BLaER1 (cell line): ENCODE data around the gene GINS2.

Experiments used
- H3K27ac ChIP-seq: shearing (Covaris generic); formaldehyde crosslinking; 2 replicates; pipeline ENCODE4 v1.8.1; 2022
- H3K27me3 ChIP-seq: shearing (Covaris generic); formaldehyde crosslinking; 2 replicates; pipeline ENCODE4 v1.8.1; 2022
- H3K36me3 ChIP-seq: shearing (Covaris generic); formaldehyde crosslinking; 2 replicates; pipeline ENCODE4 v1.8.1; 2022
- H3K4me1 ChIP-seq: shearing (Covaris generic); formaldehyde crosslinking; 2 replicates; pipeline ENCODE4 v1.8.1; 2022
- H3K4me2 ChIP-seq: shearing (Covaris generic); formaldehyde crosslinking; 2 replicates; pipeline ENCODE4 v1.8.1; 2022
- H3K4me3 ChIP-seq: shearing (Covaris generic); formaldehyde crosslinking; 2 replicates; pipeline ENCODE4 v1.8.1; 2022
- H3K9ac ChIP-seq: shearing (Covaris generic); formaldehyde crosslinking; 2 replicates; pipeline ENCODE4 v1.8.1; 2022
- H3K9me3 ChIP-seq: shearing (Covaris generic); formaldehyde crosslinking; 2 replicates; pipeline ENCODE4 v1.8.1; 2022
- H4K20me1 ChIP-seq: shearing (Covaris generic); formaldehyde crosslinking; 2 replicates; pipeline ENCODE4 v1.8.1; 2022
- Cebpa-rat ChIP-seq: shearing (Covaris generic); IDR thresholded peaks from 2 replicates; pipeline ENCODE4 v1.8.1; 2022

Gene GINS2

DNA sequence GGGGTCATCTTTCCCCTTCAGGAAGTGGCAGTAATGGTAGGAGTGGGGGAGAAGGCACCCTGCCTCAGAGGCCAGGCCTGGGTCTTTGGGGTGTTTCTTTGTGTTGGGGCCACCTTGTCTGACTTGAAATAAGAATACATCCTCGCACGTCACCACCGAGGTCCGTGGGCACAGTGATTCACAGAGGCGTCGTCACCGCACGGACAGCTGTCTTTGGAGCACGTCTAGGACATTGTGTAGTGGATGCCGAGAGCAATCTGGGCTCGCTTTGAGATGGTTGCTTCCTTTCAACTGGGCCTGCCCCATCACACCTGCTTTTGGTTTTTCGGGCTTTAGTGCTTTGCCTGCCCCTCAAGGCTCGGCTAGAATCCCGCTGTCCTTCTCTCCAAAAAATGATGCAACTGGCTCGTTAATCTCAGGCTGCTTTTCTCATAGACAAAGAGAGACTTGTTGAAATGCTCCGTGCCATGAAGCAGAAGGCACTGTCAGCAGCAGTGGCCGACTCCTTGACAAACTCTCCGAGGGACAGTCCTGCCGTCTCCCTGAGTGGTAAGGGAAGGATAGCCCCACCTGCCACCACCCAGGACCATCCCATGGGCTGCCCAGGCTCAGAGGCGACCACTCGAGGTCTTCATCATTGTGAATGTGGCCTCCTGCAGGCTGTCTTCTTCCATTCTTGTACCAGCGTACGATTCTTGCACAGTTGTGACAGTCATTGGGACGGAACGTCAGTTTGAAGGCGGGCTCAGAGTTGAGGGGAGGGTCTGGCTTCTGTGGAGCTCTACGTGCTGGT is 24.0 kb downstream of the GINS2 start:
- H3K9ac ChIP-seq = no peak overlapping the region
- no peaks in the 10 kb centered on the region for H3K4me1 ChIP-seq
- peaks cover 97% of the 10 kb centered on the region for H4K20me1 ChIP-seq
- H3K4me2 ChIP-seq = no peak overlapping the region
- H3K9me3 ChIP-seq = no peaks in the 10 kb centered on the region
- H3K36me3 ChIP-seq = peaks cover 100% of the 10 kb centered on the region
- TF ChIP-seq Cebpa-rat = no peak
- no peaks in the 10 kb centered on the region for H3K27me3 ChIP-seq
- no peak overlapping the region for H3K4me3 ChIP-seq
- H3K27ac ChIP-seq = no peak overlapping the region

DNA sequence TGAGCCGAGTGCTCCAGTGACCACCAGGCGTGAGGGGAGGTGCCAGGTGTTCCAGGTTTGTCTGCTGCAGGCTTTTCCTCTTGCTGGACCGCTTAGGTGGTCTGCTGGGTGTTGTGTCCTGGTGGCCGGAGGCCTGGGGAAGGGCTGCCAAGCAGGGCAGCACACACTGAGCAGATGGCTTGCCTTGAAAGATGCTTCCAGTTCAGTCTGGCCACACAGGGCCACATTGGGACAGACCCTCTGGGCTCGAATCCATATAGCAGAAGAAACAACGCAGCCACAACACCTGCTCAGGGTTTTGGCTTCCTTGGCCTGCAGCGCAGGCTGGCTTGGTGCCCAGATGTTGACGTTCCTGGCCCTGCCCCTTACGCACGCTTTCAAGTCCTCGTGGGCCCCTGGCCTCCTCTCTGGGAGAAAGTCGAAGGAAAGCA is 24.8 kb downstream of the GINS2 start:
- Histone ChIP-seq H4K20me1 (peaks cover 97% of the 10 kb centered on the region), H3K27ac (no peak overlapping the region), H3K9ac (no peak overlapping the region), H3K4me3 (no peak overlapping the region), H3K4me1 (no peaks in the 10 kb centered on the region; the same call in 1 of the 2 replicates), H3K27me3 (no peaks in the 10 kb centered on the region), H3K9me3 (no peaks in the 10 kb centered on the region), H3K4me2 (no peak overlapping the region), H3K36me3 (peaks cover 100% of the 10 kb centered on the region)
- no peak for TF ChIP-seq Cebpa-rat

DNA sequence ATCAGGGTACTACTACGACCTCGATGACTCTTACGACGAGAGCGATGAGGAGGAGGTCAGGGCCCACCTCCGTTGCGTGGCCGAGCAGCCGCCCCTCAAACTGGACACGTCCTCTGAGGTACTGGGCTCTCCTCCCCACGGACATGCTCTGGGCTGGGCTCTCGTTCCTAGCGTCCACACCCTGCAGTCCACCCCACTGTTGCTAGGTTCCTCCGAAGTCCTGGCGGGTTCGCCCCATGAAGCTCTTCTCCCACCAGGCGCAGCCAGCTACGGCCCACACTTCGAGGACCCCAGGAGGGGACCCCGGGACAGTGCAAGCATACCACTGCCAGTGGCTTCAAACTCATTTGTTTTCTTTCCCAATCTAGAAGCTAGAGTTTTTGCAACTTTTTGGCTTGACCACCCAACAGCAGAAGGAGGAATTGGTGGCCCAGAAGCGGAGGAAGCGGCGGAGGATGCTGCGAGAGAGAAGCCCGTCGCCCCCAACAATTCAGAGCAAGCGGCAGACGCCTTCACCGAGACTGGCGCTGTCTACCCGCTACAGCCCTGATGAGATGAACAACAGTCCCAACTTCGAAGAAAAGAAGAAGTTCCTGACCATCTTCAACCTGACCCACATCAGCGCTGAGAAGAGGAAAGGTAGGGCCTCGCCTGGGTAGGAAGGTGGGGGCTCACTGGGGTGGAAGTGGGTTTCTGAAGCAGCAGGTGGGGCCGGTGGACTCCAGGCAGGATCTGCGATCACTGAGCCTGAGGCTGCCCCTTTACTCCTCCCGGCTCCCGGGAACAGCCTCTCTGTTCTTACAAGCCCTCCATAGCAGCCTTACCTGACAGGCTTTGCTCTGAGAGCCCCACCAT is 25.6 kb downstream of the GINS2 start:
- peaks cover 100% of the 10 kb centered on the region for H3K36me3 ChIP-seq
- H3K4me3 ChIP-seq = no peak overlapping the region
- no peaks in the 10 kb centered on the region; the same call in 1 of the 2 replicates for H3K4me1 ChIP-seq
- no peak overlapping the region for H3K27ac ChIP-seq
- H3K27me3 ChIP-seq = no peaks in the 10 kb centered on the region
- H4K20me1 ChIP-seq = peaks cover 97% of the 10 kb centered on the region
- TF ChIP-seq Cebpa-rat = no peak
- no peaks in the 10 kb centered on the region for H3K9me3 ChIP-seq
- no peak overlapping the region for H3K4me2 ChIP-seq
- no peak overlapping the region for H3K9ac ChIP-seq

DNA sequence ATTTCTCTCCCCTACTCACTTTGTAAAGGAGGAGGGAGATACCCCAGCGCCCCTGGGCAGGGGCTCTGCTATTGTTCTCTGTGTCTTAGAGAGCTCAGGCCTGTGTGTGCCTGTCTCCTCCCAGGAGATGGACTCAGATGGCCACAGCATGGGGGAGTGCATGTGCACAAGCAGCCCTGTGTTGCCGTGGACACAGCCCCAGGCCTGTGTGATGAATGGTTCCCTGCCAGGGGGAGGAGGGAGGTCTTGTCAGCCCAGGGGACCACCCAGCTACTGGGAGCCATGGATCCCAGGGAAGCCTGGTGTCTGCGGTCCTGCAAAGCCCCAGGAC is 26.3 kb downstream of the GINS2 start:
- no peaks in the 10 kb centered on the region; the same call in 1 of the 2 replicates for H3K4me1 ChIP-seq
- TF ChIP-seq Cebpa-rat = no peak
- no peaks in the 10 kb centered on the region for H3K9me3 ChIP-seq
- peaks cover 100% of the 10 kb centered on the region for H3K36me3 ChIP-seq
- H3K9ac ChIP-seq = no peak overlapping the region
- H4K20me1 ChIP-seq = peaks cover 97% of the 10 kb centered on the region
- no peak overlapping the region for H3K4me2 ChIP-seq
- no peak overlapping the region for H3K27ac ChIP-seq
- H3K27me3 ChIP-seq = no peaks in the 10 kb centered on the region
- H3K4me3 ChIP-seq = no peak overlapping the region

DNA sequence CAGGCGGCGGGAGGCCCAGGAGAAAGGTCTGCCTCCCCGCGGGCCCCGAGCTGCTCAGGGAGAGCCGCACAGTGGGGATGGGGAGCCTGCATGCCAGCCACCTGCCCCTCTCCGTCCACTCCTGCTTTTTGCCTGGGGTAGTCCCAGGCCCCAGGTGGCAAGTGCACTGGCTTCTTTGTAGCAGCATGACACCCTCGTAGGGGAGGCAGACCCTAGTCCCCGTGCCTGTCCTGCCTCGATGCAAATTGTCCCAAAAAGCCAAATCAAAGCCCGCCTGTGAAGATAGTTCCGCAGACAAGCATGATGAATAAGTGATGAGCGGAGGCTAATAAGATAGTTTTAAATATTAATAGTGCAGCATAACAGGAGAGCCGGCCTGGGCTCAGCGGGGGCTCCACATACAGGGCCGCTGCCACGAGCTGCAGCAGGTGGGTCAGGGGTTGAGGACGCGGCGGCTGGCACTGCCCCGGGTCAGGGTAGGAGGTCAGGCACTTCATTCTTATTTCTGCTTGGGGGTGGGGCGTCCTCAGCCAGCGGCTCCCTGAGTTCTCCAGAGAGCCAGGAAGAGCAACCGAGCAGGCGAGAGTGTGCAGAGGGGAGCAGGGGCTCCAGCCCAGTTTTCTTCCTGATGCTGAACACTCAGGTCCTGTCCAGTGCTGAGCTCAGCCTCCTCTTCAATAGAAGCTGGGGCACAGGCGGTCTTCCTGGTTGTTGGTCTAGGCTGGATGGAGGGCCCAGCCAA is 26.8 kb downstream of the GINS2 start:
- TF ChIP-seq Cebpa-rat = no peak
- Histone ChIP-seq H3K4me3 (no peak overlapping the region), H3K27me3 (no peaks in the 10 kb centered on the region), H3K36me3 (peaks cover 100% of the 10 kb centered on the region), H3K4me1 (no peaks in the 10 kb centered on the region; the same call in 1 of the 2 replicates), H3K9ac (no peak overlapping the region), H4K20me1 (peaks cover 97% of the 10 kb centered on the region), H3K4me2 (no peak overlapping the region), H3K9me3 (no peaks in the 10 kb centered on the region), H3K27ac (no peak overlapping the region)

DNA sequence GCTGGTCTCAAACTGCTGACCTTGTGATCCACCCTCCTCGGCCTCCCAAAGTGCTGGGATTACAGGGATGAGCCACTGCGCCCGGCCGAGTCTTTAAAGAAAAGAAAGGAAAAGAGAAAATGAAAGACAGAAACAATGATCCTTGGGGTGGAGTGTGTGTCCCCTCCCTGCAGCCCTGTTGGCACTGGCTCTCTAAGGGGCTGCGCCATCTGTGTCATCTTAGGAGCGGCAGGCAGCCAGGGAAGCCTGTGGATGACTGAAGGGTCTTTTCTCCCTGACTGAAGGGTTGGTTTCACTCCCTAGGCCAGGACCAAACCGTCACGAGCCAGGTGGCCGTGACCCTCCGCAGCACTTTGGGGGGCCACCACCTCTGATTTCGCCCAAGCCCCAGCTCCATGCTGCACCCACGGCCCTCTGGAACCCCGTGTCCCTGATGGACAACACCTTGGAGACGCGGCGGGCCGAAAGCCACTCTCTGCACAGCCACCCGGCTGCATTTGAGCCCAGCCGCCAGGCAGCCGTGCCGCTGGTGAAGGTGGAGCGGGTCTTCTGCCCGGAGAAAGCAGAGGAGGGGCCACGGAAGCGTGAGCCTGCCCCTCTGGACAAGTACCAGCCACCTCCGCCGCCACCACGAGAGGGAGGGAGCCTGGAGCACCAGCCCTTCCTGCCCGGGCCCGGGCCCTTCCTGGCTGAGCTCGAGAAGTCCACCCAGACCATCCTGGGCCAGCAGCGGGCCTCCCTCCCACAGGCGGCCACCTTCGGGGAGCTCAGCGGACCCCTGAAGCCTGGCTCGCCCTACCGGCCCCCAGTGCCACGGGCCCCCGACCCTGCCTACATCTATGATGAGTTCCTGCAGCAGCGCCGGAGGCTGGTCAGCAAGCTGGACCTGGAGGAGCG is 27.7 kb downstream of the GINS2 start:
- Histone ChIP-seq H3K4me3 (no peak overlapping the region), H3K4me1 (no peaks in the 10 kb centered on the region; the same call in 1 of the 2 replicates), H3K27ac (no peak overlapping the region), H3K9me3 (no peaks in the 10 kb centered on the region), H3K36me3 (peaks cover 100% of the 10 kb centered on the region), H3K4me2 (no peak overlapping the region), H4K20me1 (peaks cover 97% of the 10 kb centered on the region), H3K27me3 (no peaks in the 10 kb centered on the region), H3K9ac (no peak overlapping the region)
- no peak for TF ChIP-seq Cebpa-rat

DNA sequence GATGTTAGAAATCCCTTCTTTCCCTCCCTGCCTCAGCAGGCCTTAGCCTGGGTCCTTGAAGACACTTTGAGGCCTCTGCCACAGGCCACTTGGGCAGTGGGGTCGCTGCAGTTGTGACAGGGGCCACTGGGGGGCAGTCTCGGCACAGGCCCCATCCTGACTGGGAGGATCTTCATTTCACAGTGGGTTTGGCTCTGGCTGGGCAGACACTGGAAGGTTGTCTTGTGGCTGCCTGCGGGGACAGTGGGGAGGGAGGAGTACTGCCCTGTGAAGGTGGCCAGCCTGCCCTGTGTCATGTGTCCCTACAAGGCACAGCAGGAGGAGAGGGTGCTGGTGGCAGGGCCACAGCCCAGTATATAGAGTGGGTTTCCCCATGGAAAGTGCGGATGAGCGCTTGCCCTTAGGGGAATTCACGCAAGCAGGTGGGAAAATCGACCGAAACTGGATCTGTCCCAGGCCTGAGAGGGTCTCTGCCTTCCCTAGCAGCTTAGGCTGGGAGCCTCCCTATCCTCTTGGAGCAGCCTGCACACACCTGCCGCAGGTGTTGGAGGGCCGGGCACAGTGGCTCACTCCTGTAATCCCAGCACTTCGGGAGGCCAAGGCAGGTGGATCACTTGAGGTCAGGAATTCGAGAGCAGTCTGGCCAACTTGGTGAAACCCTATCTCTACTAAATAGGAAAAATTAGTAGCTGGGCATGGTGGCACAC is 28.8 kb downstream of the GINS2 start:
- no peak overlapping the region for H3K4me3 ChIP-seq
- no peaks in the 10 kb centered on the region for H3K9me3 ChIP-seq
- TF ChIP-seq Cebpa-rat = no peak
- H3K4me1 ChIP-seq = no peaks in the 10 kb centered on the region; the same call in 1 of the 2 replicates
- H4K20me1 ChIP-seq = peaks cover 97% of the 10 kb centered on the region
- H3K27me3 ChIP-seq = no peaks in the 10 kb centered on the region
- H3K27ac ChIP-seq = no peak overlapping the region
- H3K36me3 ChIP-seq = peaks cover 100% of the 10 kb centered on the region
- H3K4me2 ChIP-seq = no peak overlapping the region
- no peak overlapping the region for H3K9ac ChIP-seq

DNA sequence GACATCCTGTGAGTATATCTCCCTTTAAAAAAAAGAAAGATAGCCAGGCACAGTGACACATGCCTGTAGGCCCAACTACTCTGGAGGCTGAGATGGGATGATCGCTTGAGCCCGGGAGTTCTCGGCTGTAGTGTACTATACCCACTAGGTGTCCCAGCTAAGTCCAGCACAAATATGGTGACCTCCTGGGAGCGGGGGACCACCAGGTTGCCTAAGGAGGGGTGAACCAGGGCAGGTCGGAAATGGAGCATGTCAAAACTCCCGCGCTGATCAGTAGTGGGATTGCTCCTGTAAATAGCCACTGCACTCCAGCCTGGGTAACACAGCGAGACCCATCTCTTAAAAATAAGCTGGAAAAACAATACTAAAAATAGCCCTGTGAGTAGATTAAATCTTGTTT is 29.4 kb downstream of the GINS2 start:
- 0 out of 2 replicates have a peak overlapping the region, but pooled peaks have one; percentile 24 for H3K9ac ChIP-seq
- no peaks in the 10 kb centered on the region; the same call in 1 of the 2 replicates for H3K4me1 ChIP-seq
- no peaks in the 10 kb centered on the region for H3K9me3 ChIP-seq
- H3K4me3 ChIP-seq = no peak overlapping the region
- H3K36me3 ChIP-seq = peaks cover 100% of the 10 kb centered on the region
- no peak for TF ChIP-seq Cebpa-rat
- no peak overlapping the region for H3K27ac ChIP-seq
- no peak overlapping the region for H3K4me2 ChIP-seq
- H3K27me3 ChIP-seq = no peaks in the 10 kb centered on the region
- H4K20me1 ChIP-seq = peaks cover 97% of the 10 kb centered on the region
